PC-9 (cell line): ENCODE data around the gene METTL22. TPM values are rescaled to one million over a fixed set of nuclear protein-coding genes. Genes with fewer than 3 reads are reported as not detected.

Source experiments
- Bru-seq: library from RNA; stranded (reverse); fragments of 400-500 nt; gene quantifications from one replicate; lab custom pipeline; 2021; lab: Mats Ljungman, UMichigan
- BruChase-seq, 2 experiments: library from RNA; stranded (reverse); fragments of 400-500 nt; gene quantifications; one replicate each; lab custom pipeline; 2021; lab: Mats Ljungman, UMichigan
- BruUV-seq: library from RNA; stranded (reverse); fragments of 400-500 nt; replicated peaks from 2 replicates; lab custom pipeline; 2021; lab: Mats Ljungman, UMichigan
- CTCF ChIA-PET: fragments of 300-600 bp; sonication (Branson Sonifier 250); formaldehyde crosslinking; loops from one replicate; lab custom pipeline; 2022; ENCODE audit warnings: antibody characterized with exemption; lab: Charles Lee
- POLR2A ChIA-PET: fragments of 300-600 bp; sonication (Branson Sonifier 250); formaldehyde crosslinking; loops from one replicate; lab custom pipeline; 2022; ENCODE audit warnings: antibody characterized with exemption; ENCODE audit not compliant: unreplicated experiment; lab: Charles Lee
- DNase-seq, 2 experiments: peaks; one replicate each; pipeline versions ENCODE4 v3.0.0 to v3.0.0-alpha.2; 2015 to 2022; ENCODE audit warnings: mixed read lengths in 1 of 2
- H2AFZ ChIP-seq: fragments of 200-600 bp; sonication (generic); 2 replicates; pipeline ENCODE4 v1.8.1; 2017; ENCODE audit warnings: antibody characterized with exemption
- H3F3A ChIP-seq: fragments of 200-600 bp; sonication (generic); 2 replicates; pipeline ENCODE4 v1.8.1; 2017; ENCODE audit warnings: antibody characterized with exemption, mild to moderate bottlenecking, low read depth; ENCODE audit not compliant: insufficient read depth
- H3K27ac ChIP-seq: fragments of 200-600 bp; sonication (generic); 2 replicates; pipeline ENCODE4 v1.6.1; 2016; ENCODE audit warnings: mixed run types
- H3K27me3 ChIP-seq: fragments of 200-600 bp; sonication (generic); 2 replicates; pipeline ENCODE4 v1.6.1; 2016; ENCODE audit warnings: low read depth, mixed run types; ENCODE audit not compliant: insufficient read depth
- H3K36me3 ChIP-seq: fragments of 200-600 bp; sonication (generic); 2 replicates; pipeline ENCODE4 v1.6.1; 2016; ENCODE audit warnings: low read depth, mixed run types
- H3K4me1 ChIP-seq: fragments of 200-600 bp; sonication (generic); replicated peaks from 2 replicates; pipeline ENCODE4 v1.6.1; 2016; ENCODE audit warnings: mixed run types; ENCODE audit not compliant: insufficient read depth
- H3K4me2 ChIP-seq: fragments of 200-600 bp; sonication (generic); 2 replicates; pipeline ENCODE4 v1.6.1; 2017; ENCODE audit warnings: mixed run types
- H3K4me3 ChIP-seq: fragments of 200-600 bp; sonication (generic); 2 replicates; pipeline ENCODE4 v1.6.1; 2016; ENCODE audit warnings: mixed run types
- H3K79me2 ChIP-seq: fragments of 200-600 bp; sonication (generic); 2 replicates; pipeline ENCODE4 v1.6.1; 2017; ENCODE audit warnings: low read depth, mixed run types
- H3K9me2 ChIP-seq: fragments of 200-600 bp; sonication (generic); 2 replicates; pipeline ENCODE4 v1.8.1; 2017; ENCODE audit warnings: mild to moderate bottlenecking; ENCODE audit not compliant: insufficient read depth
- H3K9me3 ChIP-seq: fragments of 200-600 bp; sonication (generic); 2 replicates; pipeline ENCODE4 v1.8.1; 2016; ENCODE audit warnings: low read depth; ENCODE audit not compliant: insufficient read depth
- H4K20me1 ChIP-seq: fragments of 200-600 bp; sonication (generic); 2 replicates; pipeline ENCODE4 v1.8.1; 2017; ENCODE audit not compliant: insufficient read depth
- CTCF ChIP-seq: fragments of 200-600 bp; sonication (generic); conservative IDR thresholded peaks from 2 replicates; pipeline ENCODE4 v1.6.1; 2017; ENCODE audit warnings: mixed run types, antibody characterized with exemption, mild to moderate bottlenecking, moderate library complexity
- EZH2 ChIP-seq: fragments of 200-600 bp; sonication (generic); IDR thresholded peaks from 2 replicates; pipeline ENCODE4 v1.8.0; 2017; ENCODE audit warnings: antibody characterized with exemption, low read depth
- intact Hi-C: fragments of 100-400 bp; cut with micrococcal nuclease; formaldehyde crosslinking; loops from one replicate; pipeline ENCODE4 v1.10.0; 2022; ENCODE audit not compliant: unreplicated experiment
- long read RNA-seq: library from polyadenylated mRNA; stranded (forward); transcript quantifications from one replicate; pipeline ENCODE4 v2.0.0, GENCODE V29; 2022
- total RNA-seq: library from RNA; stranded (reverse); gene quantifications from 2 replicates; pipeline ENCODE4 v1.2.3, GENCODE V29; 2021

METTL22 gene
- total RNA-seq (62.2 and 79.2 TPM in 2 replicates), Bru-seq, nascent RNA (percentile 77 among the genes with signal in this experiment), BruChase-seq, experiment 1, labeled RNA remaining after a 2-hour chase (percentile 79 among the genes with signal in this experiment), BruChase-seq, experiment 2, labeled RNA remaining after a 6-hour chase (percentile 69 among the genes with signal in this experiment)
- long read RNA-seq, full-length matches to known transcripts: 27 of 48 reads
- long read RNA-seq, partial matches to known transcripts: 6 of 48 reads
- long read RNA-seq, other reads (novel, unspliced or antisense): 15 of 48 reads

- H2AFZ ChIP-seq: peak within 1 kb of the TSS; percentile 91
- no peaks in the 10 kb centered on the region for H3K9me2 ChIP-seq
- POLR2A ChIA-PET: interaction anchor here (0.6 kb wide), 1 partner anchor 263 kb away, joined by 3 read pairs; no protein-coding TSS in a partner anchor
- TF ChIP-seq EZH2 (no peak), CTCF (no peak)
- intact Hi-C loops: loop anchor here (2.0 kb wide), 1 partner anchor 55 kb away; no protein-coding TSS in a partner anchor
- H4K20me1 ChIP-seq: peaks cover 3% of the 10 kb centered on the region; the same call in 1 of the 2 replicates
- BruUV-seq: no TSS peak
- DNase-seq: peak; percentile 60 to 93
- H3F3A ChIP-seq: no peaks in the 10 kb centered on the region
- CTCF ChIA-PET: interaction anchor here (0.6 kb wide), 1 partner anchor 50 kb away, joined by 3 read pairs; no protein-coding TSS in a partner anchor
- H3K4me2 ChIP-seq: peak within 1 kb of the TSS; percentile 91
- H3K79me2 ChIP-seq: peaks cover 34% of the 10 kb centered on the region
- peaks cover 4% of the 10 kb centered on the region; the same call in 1 of the 2 replicates for H3K36me3 ChIP-seq
- peak within 1 kb of the TSS; percentile 84 for H3K4me3 ChIP-seq
- H3K4me1 ChIP-seq: peaks cover 15% of the 10 kb centered on the region
- H3K27me3 ChIP-seq: peaks cover 23% of the 10 kb centered on the region; the same call in 1 of the 2 replicates
- H3K9me3 ChIP-seq: no peaks in the 10 kb centered on the region
- H3K27ac ChIP-seq: peak within 1 kb of the TSS; percentile 48
These were observed at the start of gene METTL22 for GRCh38 chr16:8621572-8622314. Gene METTL22, plus strand, starts transcription at chr16:8621698. Its CDS starts 3,968 bp downstream, at chr16:8625666.

- no peak for DNase-seq
- Histone ChIP-seq H3K79me2 (no peaks in the 10 kb centered on the region), H4K20me1 (no peaks in the 10 kb centered on the region), H3F3A (no peaks in the 10 kb centered on the region), H3K9me3 (no peaks in the 10 kb centered on the region), H3K4me2 (no peak overlapping the region), H3K36me3 (no peaks in the 10 kb centered on the region), H2AFZ (no peak overlapping the region), H3K27me3 (peaks cover 46% of the 10 kb centered on the region), H3K4me1 (no peaks in the 10 kb centered on the region), H3K9me2 (no peaks in the 10 kb centered on the region), H3K4me3 (no peak overlapping the region), H3K27ac (no peak overlapping the region)
- intact Hi-C loops: loop anchor here (2.0 kb wide), 1 partner anchor 89 kb away; no protein-coding TSS in a partner anchor
- CTCF ChIA-PET: interaction anchor here (0.6 to 1.5 kb wide), 5 partner anchors 49 to 563 kb away, joined by 3 to 4 read pairs (median 3); no protein-coding TSS in a partner anchor
- POLR2A ChIA-PET: no interaction called here
- TF ChIP-seq CTCF: no peak
- no peak for TF ChIP-seq EZH2
- BruUV-seq: no TSS peak
These were observed 49.2 kb upstream of the METTL22 start for GRCh38 chr16:8572063-8572918.
